Measurements from ENCODE around the gene KLHDC10. TPM values are rescaled to one million over a fixed set of nuclear protein-coding genes. Genes with fewer than 3 reads are reported as not detected.

KLHDC10 gene, protein sequence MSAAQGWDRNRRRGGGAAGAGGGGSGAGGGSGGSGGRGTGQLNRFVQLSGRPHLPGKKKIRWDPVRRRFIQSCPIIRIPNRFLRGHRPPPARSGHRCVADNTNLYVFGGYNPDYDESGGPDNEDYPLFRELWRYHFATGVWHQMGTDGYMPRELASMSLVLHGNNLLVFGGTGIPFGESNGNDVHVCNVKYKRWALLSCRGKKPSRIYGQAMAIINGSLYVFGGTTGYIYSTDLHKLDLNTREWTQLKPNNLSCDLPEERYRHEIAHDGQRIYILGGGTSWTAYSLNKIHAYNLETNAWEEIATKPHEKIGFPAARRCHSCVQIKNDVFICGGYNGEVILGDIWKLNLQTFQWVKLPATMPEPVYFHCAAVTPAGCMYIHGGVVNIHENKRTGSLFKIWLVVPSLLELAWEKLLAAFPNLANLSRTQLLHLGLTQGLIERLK
- 29.9 and 30.8 TPM in 2 replicates for total RNA-seq

DNA sequence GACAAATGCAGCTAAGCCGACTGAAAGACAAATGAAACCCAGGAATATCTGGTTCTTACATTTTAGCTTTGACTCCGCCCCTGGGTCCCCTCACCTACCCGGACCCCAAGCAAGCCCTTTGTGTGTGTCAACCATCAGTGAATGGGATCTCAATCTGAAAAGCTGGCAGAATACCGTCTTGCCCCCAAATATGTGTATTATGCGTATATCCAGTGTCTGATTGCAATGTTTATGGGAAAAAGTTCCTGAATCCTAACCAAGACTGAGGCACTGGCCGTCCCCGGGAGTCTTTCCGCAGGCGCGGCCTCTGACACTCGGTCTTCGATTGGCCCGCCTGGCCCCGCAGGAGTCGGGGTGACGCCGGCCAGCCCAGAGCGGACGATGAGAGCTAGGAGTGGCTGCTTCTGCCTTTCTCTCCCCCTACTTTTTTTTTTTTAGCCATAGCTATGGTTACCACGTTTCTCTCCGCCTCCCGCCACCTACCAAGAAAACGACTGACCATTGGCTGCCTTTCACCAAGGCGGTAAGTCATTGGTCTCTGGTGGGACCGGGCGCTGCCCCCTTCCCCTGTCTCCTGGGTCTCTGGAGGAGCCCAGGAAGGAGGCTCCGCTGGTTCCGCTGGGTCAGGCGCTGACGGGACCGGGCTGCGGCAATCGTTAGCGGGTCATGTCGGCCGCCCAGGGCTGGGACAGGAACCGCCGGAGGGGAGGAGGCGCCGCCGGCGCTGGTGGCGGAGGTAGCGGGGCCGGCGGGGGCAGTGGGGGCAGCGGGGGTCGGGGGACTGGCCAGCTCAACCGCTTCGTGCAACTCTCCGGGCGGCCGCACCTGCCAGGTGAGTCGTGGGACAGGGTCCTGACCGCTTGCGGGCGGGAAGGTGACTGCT, at the start of gene KLHDC10:
Gene KLHDC10, plus strand, starts transcription at position 557 of the 883 bp plus-strand sequence. Its CDS starts 110 bp downstream, at position 667.

Small RNAs within 50 kb of the gene (small RNA-seq; reads per million reads assigned to genes)
- gene RNA5SP245: not detected

Other genes starting within 250 kb of the KLHDC10 start
- gene UBE2H, start 117.6 kb upstream of the KLHDC10 start, total RNA-seq: 62.4 and 63.3 TPM in 2 replicates
- 16.2 and 17.0 TPM in 2 replicates for gene ZC3HC1, start 19.2 kb upstream of the KLHDC10 start, total RNA-seq
- 19.1 and 21.4 TPM in 2 replicates for gene TMEM209, start 134.9 kb downstream of the KLHDC10 start, total RNA-seq
- gene SSMEM1, start 137.3 kb downstream of the KLHDC10 start, total RNA-seq: not detected in 2 replicates
- gene CPA2, start 196.3 kb downstream of the KLHDC10 start, total RNA-seq: not detected in 2 replicates
- 6.8 and 7.0 TPM in 2 replicates for gene CPA4, start 222.6 kb downstream of the KLHDC10 start, total RNA-seq